ENCODE results near the gene MXD1. TPM values are rescaled to one million over a fixed set of nuclear protein-coding genes. Genes with fewer than 3 reads are reported as not detected.

The MXD1 gene
- total and polyA plus RNA-seq, 2 donors (not counting 3 experiments of a cell fraction or from before 2014, with no cell fraction given) = 6.7 to 10.6 TPM

DNA sequence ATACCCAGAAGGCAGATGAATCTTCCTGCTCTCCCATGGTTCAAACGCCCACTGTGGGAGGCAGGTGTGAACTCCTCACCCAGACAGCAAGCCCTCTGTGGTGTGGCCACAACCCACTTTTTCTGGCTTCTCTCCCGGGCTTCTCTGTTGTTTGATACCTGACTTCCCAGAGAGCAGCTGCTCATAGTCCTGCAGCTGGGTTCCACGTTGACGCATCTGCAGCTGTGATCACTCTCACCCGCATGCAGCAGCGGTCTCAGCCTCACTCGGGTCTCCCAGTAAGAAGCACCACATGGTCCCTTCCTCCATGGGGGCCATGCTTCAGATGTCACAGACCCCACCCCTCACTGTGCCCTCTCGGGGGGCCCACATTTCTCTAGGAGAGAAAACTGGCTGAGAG is 43.1 kb downstream of the MXD1 start:
- Histone ChIP-seq H3K79me2 (ENCODE audit: control insufficient read depth, insufficient read depth, low read length) (no peaks in the 10 kb centered on the region), H3K4me3 (replicated peaks in 1 of 3; ENCODE audit: insufficient read depth in 1 of 3, low read depth in 1 of 3, low read length in 3 of 3) (no peak overlapping the region), H3K27ac (ENCODE audit: insufficient read depth, low read depth, low read length) (no peak overlapping the region), H3K9me3 (replicated peaks; ENCODE audit: control insufficient read depth, insufficient read depth, low read length) (no peaks in the 10 kb centered on the region), H3K27me3 (ENCODE audit: control insufficient read depth in 2 of 2, insufficient read depth in 2 of 2, low read length in 2 of 2) (peaks cover 16 to 23% of the 10 kb centered on the region in 2 experiments), H3K9me1 (replicated peaks; ENCODE audit: control insufficient read depth, extremely low read depth, insufficient read depth, low read length) (no peaks in the 10 kb centered on the region), H3K4me2 (ENCODE audit: insufficient read depth, low read length) (no peak overlapping the region), H2AFZ (ENCODE audit: low read depth, low read length) (no peak overlapping the region), H3K9ac (replicated peaks; ENCODE audit: extremely low read depth, insufficient read depth, low read length) (no peak overlapping the region), H3K36me3 (ENCODE audit: control insufficient read depth in 2 of 2, extremely low read depth in 1 of 2, insufficient read depth in 2 of 2, low read length in 2 of 2) (no peaks in the 10 kb centered on the region), H4K20me1 (replicated peaks; ENCODE audit: control insufficient read depth, extremely low read depth, insufficient read depth, low read length) (no peaks in the 10 kb centered on the region), H3K4me1 (ENCODE audit: control insufficient read depth, extremely low read depth, insufficient read depth, low read length) (no peaks in the 10 kb centered on the region)
- DNase-seq (ENCODE audit: low read depth, low spot score) (no peak), FAIRE-seq (no peak)
- ChIA-PET POLR2A (no interaction called here), CTCF (no interaction called here)
- intact Hi-C loops (cut with micrococcal nuclease) = no loop called here
- BruUV-seq (replicated peaks) = no TSS peak
- TF ChIP-seq, protein P1, sequence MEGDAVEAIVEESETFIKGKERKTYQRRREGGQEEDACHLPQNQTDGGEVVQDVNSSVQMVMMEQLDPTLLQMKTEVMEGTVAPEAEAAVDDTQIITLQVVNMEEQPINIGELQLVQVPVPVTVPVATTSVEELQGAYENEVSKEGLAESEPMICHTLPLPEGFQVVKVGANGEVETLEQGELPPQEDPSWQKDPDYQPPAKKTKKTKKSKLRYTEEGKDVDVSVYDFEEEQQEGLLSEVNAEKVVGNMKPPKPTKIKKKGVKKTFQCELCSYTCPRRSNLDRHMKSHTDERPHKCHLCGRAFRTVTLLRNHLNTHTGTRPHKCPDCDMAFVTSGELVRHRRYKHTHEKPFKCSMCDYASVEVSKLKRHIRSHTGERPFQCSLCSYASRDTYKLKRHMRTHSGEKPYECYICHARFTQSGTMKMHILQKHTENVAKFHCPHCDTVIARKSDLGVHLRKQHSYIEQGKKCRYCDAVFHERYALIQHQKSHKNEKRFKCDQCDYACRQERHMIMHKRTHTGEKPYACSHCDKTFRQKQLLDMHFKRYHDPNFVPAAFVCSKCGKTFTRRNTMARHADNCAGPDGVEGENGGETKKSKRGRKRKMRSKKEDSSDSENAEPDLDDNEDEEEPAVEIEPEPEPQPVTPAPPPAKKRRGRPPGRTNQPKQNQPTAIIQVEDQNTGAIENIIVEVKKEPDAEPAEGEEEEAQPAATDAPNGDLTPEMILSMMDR (IDR thresholded peaks at IDR 0.05; ENCODE audit: extremely low read depth in 1 of 2, insufficient read depth in 1 of 2, low read depth in 1 of 2, low read length in 2 of 2) = no peak
- no peak for TF ChIP-seq MYC (IDR thresholded peaks at IDR 0.05; ENCODE audit: low read depth, low read length)
- TF ChIP-seq POLR2AphosphoS5 (IDR thresholded peaks at IDR 0.05; ENCODE audit: insufficient read depth, low read depth, low read length) = no peak
- TF ChIP-seq GATA2 (IDR thresholded peaks at IDR 0.05; ENCODE audit: insufficient read depth, insufficient read length, low read depth, low read length) = no peak
- TF ChIP-seq, protein P2, sequence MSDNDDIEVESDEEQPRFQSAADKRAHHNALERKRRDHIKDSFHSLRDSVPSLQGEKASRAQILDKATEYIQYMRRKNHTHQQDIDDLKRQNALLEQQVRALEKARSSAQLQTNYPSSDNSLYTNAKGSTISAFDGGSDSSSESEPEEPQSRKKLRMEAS (IDR thresholded peaks at IDR 0.05; ENCODE audit: insufficient read depth, insufficient read length) = no peak
- TF ChIP-seq POLR2A (IDR thresholded peaks at IDR 0.05; ENCODE audit: low read depth, low read length) = no peak
- TF ChIP-seq JUN (IDR thresholded peaks at IDR 0.05; ENCODE audit: borderline replicate concordance, insufficient read depth, insufficient read length, low read depth) = no peak
- TF ChIP-seq FOS (IDR thresholded peaks at IDR 0.05; ENCODE audit: borderline replicate concordance, insufficient read depth, low read length) = no peak
- no peak for TF ChIP-seq EZH2 (IDR thresholded peaks at IDR 0.05; ENCODE audit: borderline replicate concordance, low read depth, low read length, severe bottlenecking)
- dilution Hi-C loops (cut with MboI; ENCODE audit: extremely low pct_ligation_motif_present, low sequenced_read_pairs) = no loop called here

Data from endothelial cell of umbilical vein (primary cell).